ENCODE results near the gene CNTNAP2.
A peak's percentile ranks its signal among the peaks of the same experiment; 100 is the strongest.

The CNTNAP2 gene

DNA sequence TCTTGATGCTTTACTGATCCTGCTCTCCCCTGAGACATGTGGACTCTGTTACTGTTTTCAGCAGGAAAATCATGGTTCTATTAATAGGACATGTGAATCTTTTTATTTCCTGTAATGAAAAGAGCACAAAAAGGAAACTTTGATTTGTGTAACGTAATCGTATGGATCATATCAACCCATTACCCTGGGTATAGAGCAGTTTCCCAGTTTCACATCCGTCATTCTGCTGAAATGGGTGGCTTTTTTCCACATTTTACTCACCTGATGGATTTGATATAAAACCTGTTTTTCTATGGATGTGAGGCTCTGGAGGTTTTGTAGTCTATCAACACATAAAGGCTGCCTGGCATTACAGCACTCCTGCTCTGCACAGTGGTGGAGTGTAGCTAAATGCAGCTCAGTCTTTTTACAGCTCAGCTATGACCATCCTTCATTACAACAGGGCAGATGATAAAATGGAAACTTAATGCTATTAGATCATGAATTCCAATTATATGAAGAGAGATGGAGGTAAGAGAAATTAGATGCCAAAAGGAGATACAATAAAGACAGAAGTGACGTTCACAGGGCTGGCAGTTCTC, 1987.6 kb downstream of the CNTNAP2 start:
- no peak for TF ChIP-seq CTCF (IDR thresholded peaks at IDR 0.05; ENCODE audit: control insufficient read depth, extremely low read depth, insufficient read depth)
- H3K4me3 ChIP-seq (ENCODE audit: low read depth, low read length) = no peak overlapping the region

GRCh38 chr7:148104924-148105323, 1988.3 kb downstream of the CNTNAP2 start:
- DNase-seq (ENCODE audit: low read depth) = no peak
- H3K4me3 ChIP-seq (ENCODE audit: low read depth, low read length) = no peak overlapping the region
- TF ChIP-seq CTCF (IDR thresholded peaks at IDR 0.05; ENCODE audit: control insufficient read depth, extremely low read depth, insufficient read depth) = no peak

More for the DNA sequence above, 1987.6 kb downstream of the CNTNAP2 start:
- DNase-seq (ENCODE audit: low read depth) = no peak

DNA sequence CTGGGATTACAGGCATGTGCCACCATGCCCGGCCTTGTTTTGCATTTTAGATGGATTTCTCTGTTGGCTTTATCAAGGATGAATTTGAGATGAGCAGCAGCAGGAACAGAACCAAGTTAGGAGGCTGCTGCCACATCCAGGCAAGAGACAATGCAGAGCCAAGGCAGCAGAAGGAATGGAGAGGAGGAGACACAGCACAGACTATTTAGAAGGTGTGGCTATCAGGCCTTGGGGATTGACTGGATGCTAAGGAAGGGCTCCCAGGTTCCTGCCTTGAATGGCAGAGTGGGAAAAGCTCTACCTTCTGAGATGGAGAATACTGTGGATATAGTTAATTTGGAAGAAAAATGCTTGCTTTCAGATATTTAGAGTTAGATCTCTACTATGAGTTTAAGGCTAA, 1989.3 kb downstream of the CNTNAP2 start:
- DNase-seq (ENCODE audit: low read depth) = no peak
- TF ChIP-seq CTCF (IDR thresholded peaks at IDR 0.05; ENCODE audit: control insufficient read depth, extremely low read depth, insufficient read depth) = no peak
- no peak overlapping the region for H3K4me3 ChIP-seq (ENCODE audit: low read depth, low read length)

- no peak overlapping the region for H3K4me3 ChIP-seq (ENCODE audit: low read depth, low read length)
- TF ChIP-seq CTCF (IDR thresholded peaks at IDR 0.05; ENCODE audit: control insufficient read depth, extremely low read depth, insufficient read depth) = no peak
- DNase-seq (ENCODE audit: low read depth) = no peak
Observed at GRCh38 chr7:148107443-148108127, 1991.0 kb downstream of the CNTNAP2 start.

DNA sequence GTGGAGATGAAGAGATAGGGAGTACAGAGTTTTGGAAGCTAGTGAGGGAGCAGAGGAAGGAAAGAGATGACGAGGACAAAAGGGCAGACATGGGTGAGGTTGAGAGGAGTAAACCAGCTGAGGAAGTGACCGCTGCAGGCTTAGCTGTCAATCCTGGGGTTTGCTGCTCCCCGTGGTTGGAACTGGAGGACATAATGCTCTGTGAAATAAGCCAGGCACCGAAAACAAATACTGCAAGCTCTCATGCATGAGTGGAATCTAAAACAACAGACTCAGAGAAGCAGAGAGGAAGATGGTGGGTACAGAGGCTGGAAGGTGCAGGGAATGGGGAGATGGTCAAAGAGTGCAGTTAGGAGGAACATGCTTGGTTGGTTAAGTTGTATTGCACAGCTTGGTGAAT, 1991.8 kb downstream of the CNTNAP2 start:
- no peak for TF ChIP-seq CTCF (IDR thresholded peaks at IDR 0.05; ENCODE audit: control insufficient read depth, extremely low read depth, insufficient read depth)
- DNase-seq (ENCODE audit: low read depth) = no peak
- H3K4me3 ChIP-seq (ENCODE audit: low read depth, low read length) = no peak overlapping the region

GRCh38 chr7:148110097-148110868, 1993.7 kb downstream of the CNTNAP2 start:
- TF ChIP-seq CTCF (IDR thresholded peaks at IDR 0.05; ENCODE audit: control insufficient read depth, extremely low read depth, insufficient read depth) = peak; percentile 81
- DNase-seq (ENCODE audit: low read depth) = peak; percentile 37

More at GRCh38 chr7:148110097-148110868, 1993.7 kb downstream of the CNTNAP2 start:
- no peak overlapping the region for H3K4me3 ChIP-seq (ENCODE audit: low read depth, low read length)
